ENCODE data around the gene CHAF1A. TPM values are rescaled to one million over a fixed set of nuclear protein-coding genes. Genes with fewer than 3 reads are reported as not detected.

The CHAF1A gene
- total and polyA plus RNA-seq, 2 of the 4 experiments (the other 2 are of a cell fraction) = 12.4 to 22.9 TPM

DNA sequence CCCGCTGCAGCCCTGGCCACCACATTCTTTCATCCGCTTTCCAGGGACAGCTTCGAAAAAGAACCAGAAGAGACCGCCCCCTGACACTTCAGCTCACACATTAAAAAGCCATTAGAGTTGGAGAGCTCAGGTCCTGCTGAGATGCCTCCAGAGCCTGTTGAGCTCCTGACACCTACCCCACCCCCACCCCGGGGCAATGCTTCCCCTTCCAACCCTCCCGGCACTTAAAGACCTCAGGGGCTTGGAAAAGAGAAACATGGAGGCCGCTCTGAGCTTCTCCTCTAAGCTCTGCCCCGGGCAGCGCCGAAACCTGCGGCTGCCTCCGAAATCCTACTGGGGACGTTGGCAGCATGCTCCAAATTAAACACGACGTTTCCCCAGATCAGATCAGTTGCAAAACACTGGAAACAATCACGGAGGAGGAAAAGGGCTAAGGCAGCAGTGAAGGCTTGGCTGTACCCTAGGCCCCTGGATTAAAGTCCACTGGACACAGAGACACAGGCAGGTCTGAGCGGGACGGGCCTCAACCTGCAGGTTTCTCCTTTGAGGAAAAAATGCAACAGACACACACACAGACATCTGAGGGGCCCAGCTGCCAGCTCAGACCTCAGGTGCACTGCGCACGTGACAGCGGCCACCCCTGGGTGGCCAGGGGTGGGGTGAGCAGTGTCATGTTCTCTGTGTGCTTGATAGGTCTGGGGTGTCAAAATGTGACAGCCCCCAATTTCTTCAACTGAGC, 11.7 kb upstream of the CHAF1A start:
- peak overlapping the region; percentile 25 for H4K91ac ChIP-seq (ENCODE audit: insufficient read depth, low read depth, low read length)
- no peak overlapping the region for H3K4me3 ChIP-seq (ENCODE audit: insufficient read depth, low read depth, low read length)
- H3K79me1 ChIP-seq (ENCODE audit: low read depth in 1 of 2, low read length in 2 of 2) = peaks cover 19 to 91% of the 10 kb centered on the region in 2 experiments
- no peak overlapping the region for H2BK15ac ChIP-seq (ENCODE audit: low read depth, low read length)
- H2AK5ac ChIP-seq (ENCODE audit: low read depth, low read length) = peak overlapping the region; percentile 95
- peak overlapping the region; percentile 36 for H3K27ac ChIP-seq (ENCODE audit: insufficient read depth, low read length)
- H3K56ac ChIP-seq (ENCODE audit: extremely low read depth, insufficient read depth, low read length) = peak overlapping the region; percentile 78
- H3K4me2 ChIP-seq (ENCODE audit: low read depth, low read length) = peak overlapping the region; percentile 15
- peak overlapping the region; percentile 85 for H3K23ac ChIP-seq (ENCODE audit: low read depth, low read length)
- intact Hi-C loops (cut with micrococcal nuclease) (loop anchor here (2.0 kb wide), 1 partner anchor 16 kb away; no protein-coding TSS in a partner anchor), in situ Hi-C loops (cut with MboI; ENCODE audit: low sequenced_read_pairs) (no loop called here), dilution Hi-C loops (cut with HindIII; ENCODE audit: low sequenced_read_pairs, unreplicated experiment) (no loop called here)
- H4K5ac ChIP-seq (ENCODE audit: low read depth, low read length) = peak overlapping the region; percentile 3
- ATAC-seq (ENCODE audit: low read depth) = peak; percentile 6
- ChIA-PET POLR2A (ENCODE audit: unreplicated experiment) (no interaction called here), CTCF (interaction anchor here (0.8 to 2.8 kb wide), 2 partner anchors 9 to 124 kb away, joined by 3 to 7 read pairs; partner anchors contain the start of gene SH3GL1)
- peak overlapping the region; percentile 45 to 62 for H4K8ac ChIP-seq (ENCODE audit: low read depth in 2 of 2, low read length in 2 of 2)
- H3K27me3 ChIP-seq (ENCODE audit: control insufficient read depth, insufficient read depth, low read length) = no peaks in the 10 kb centered on the region
- no peak overlapping the region; the same call in 1 of the 2 replicates for H3K18ac ChIP-seq (ENCODE audit: low read depth, low read length)
- TF ChIP-seq, protein P1, sequence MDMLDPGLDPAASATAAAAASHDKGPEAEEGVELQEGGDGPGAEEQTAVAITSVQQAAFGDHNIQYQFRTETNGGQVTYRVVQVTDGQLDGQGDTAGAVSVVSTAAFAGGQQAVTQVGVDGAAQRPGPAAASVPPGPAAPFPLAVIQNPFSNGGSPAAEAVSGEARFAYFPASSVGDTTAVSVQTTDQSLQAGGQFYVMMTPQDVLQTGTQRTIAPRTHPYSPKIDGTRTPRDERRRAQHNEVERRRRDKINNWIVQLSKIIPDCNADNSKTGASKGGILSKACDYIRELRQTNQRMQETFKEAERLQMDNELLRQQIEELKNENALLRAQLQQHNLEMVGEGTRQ (IDR thresholded peaks at IDR 0.05; ENCODE audit: low read depth, low read length) = 0 out of 2 replicates have a peak, but pooled peaks have one; percentile 26
- TF ChIP-seq FOS (IDR thresholded peaks at IDR 0.05; ENCODE audit: low read depth, low read length) = no peak
- peak overlapping the region; percentile 33 for H2AK9ac ChIP-seq (replicated peaks; ENCODE audit: low read depth, low read length, poor library complexity)
- H3K14ac ChIP-seq (replicated peaks; ENCODE audit: low read depth, low read length) = peak overlapping the region; percentile 26
- peaks cover 6% of the 10 kb centered on the region; the same call in 1 of the 2 replicates for H3K36me3 ChIP-seq (ENCODE audit: control insufficient read depth, insufficient read depth, low read length)
- peak overlapping the region; percentile 26 for H2AFZ ChIP-seq (replicated peaks; ENCODE audit: low read length, poor library complexity)
- H3K9me3 ChIP-seq (ENCODE audit: control insufficient read depth, insufficient read depth, low read length) = no peaks in the 10 kb centered on the region
- peak overlapping the region; percentile 26 for H2BK5ac ChIP-seq (ENCODE audit: low read depth, low read length, poor library complexity, severe bottlenecking)
- H3K9me1 ChIP-seq (ENCODE audit: insufficient read depth, low read length) = peaks cover 22% of the 10 kb centered on the region
- BruUV-seq (replicated peaks) = no TSS peak
- H2BK20ac ChIP-seq (ENCODE audit: low read depth, low read length) = peak overlapping the region; percentile 27; the same call in 1 of the 2 replicates
- peaks cover 51% of the 10 kb centered on the region for H3K4me1 ChIP-seq (ENCODE audit: control insufficient read depth, insufficient read depth, low read length)
- WGBS, 2 experiments (ENCODE audit: extremely low coverage in 2 of 2, insufficient read length in 1 of 2) = 26% methylated on average over 5 of the region's 21 CpGs; no CpG with 5 or more reads in 1 of the 2 experiments
- H4K20me1 ChIP-seq (ENCODE audit: insufficient read depth, low read length) = peaks cover 90% of the 10 kb centered on the region
- H2BK120ac ChIP-seq (ENCODE audit: low read depth, low read length) = peak overlapping the region; percentile 55
- DNase-seq = no peak
- H3K9ac ChIP-seq (ENCODE audit: low read depth, low read length) = peak overlapping the region; percentile 49
- peak overlapping the region; percentile 75 for H3K4ac ChIP-seq (ENCODE audit: low read depth, low read length)
